K562 (cell line): ENCODE measurements around the gene MVP. TPM values are rescaled to one million over a fixed set of nuclear protein-coding genes. Genes with fewer than 3 reads are reported as not detected.
A peak's percentile ranks its signal among the peaks of the same experiment; 100 is the strongest.

ENCODE experiments used
- IRF2 ChIP-seq: sonication (generic); formaldehyde crosslinking; IDR thresholded peaks from 2 replicates; pipeline ENCODE4 v1.8.1; 2022; ENCODE audit warnings: mild to moderate bottlenecking, missing genetic modification reagents
- LARP7 ChIP-seq: fragments of 450-650 bp; IDR thresholded peaks from 2 replicates; pipeline ENCODE4 v1.6.1; 2016
- NCOA6 ChIP-seq: fragments of 450-650 bp; IDR thresholded peaks from 2 replicates; pipeline ENCODE4 v1.6.1; 2017; ENCODE audit warnings: mild to moderate bottlenecking
- NONO ChIP-seq, 2 experiments: fragments of 200-400 bp in 1 of 2; fragments of 450-650 bp in 1 of 2; formaldehyde crosslinking in 1 of 2; IDR thresholded peaks; 2 replicates each; pipeline ENCODE4 v1.6.1; 2017; ENCODE audit warnings: low read depth in 2 of 2, mild to moderate bottlenecking in 2 of 2, moderate library complexity in 2 of 2, low read length in 1 of 2
- RBM34 ChIP-seq: fragments of 200-400 bp; formaldehyde crosslinking; IDR thresholded peaks from 2 replicates; pipeline ENCODE4 v1.6.1; 2018; ENCODE audit warnings: low read length, borderline replicate concordance; ENCODE audit not compliant: insufficient read depth
- TOE1 ChIP-seq, 2 experiments: fragments of 450-650 bp in 1 of 2; sonication (generic) in 1 of 2; formaldehyde crosslinking in 1 of 2; IDR thresholded peaks; 2 replicates each; pipeline versions ENCODE4 v1.7.1 to v1.8.0; 2016 to 2022; ENCODE audit warnings: borderline replicate concordance in 2 of 2, mild to moderate bottlenecking in 2 of 2, antibody characterized with exemption in 1 of 2, inconsistent platforms in 1 of 2, low read depth in 1 of 2, missing genetic modification reagents in 1 of 2, moderate library complexity in 1 of 2
- ZBTB43 ChIP-seq: sonication (generic); formaldehyde crosslinking; IDR thresholded peaks from 2 replicates; pipeline ENCODE4 v1.8.0; 2023; ENCODE audit warnings: mild to moderate bottlenecking, missing genetic modification reagents
- ZNF121 ChIP-seq: sonication (generic); formaldehyde crosslinking; conservative IDR thresholded peaks from 2 replicates; pipeline ENCODE4 v1.8.0; 2022; ENCODE audit warnings: missing genetic modification reagents
- ZNF133 ChIP-seq: fragments of 250-450 bp; sonication (Bioruptor Pico); IDR thresholded peaks from 2 replicates; pipeline ENCODE4 v1.4.0; 2020; ENCODE audit warnings: mild to moderate bottlenecking
- ZNF41 ChIP-seq: fragments of 250-450 bp; sonication (Bioruptor Pico); conservative IDR thresholded peaks from 2 replicates; pipeline ENCODE4 v1.4.0; 2020; ENCODE audit warnings: mild to moderate bottlenecking
- ZSCAN32 ChIP-seq: fragments of 450-650 bp; formaldehyde crosslinking; IDR thresholded peaks from 2 replicates; pipeline ENCODE4 v1.4.0; 2020; ENCODE audit warnings: mild to moderate bottlenecking, moderate library complexity
- polyA plus RNA-seq, 8 experiments: library from polyadenylated mRNA; depleted of rRNA in 4 of 8; stranded (reverse) in 5 of 8; unstranded in 3 of 8; fragments of >200 nt; fragmentation: Nextera tagmentation in 2 of 8; fragmentation: Illumina TruSeq in 1 of 8; extraction: Ambion mirVana in 2 of 8; extraction: Trizol in 1 of 8; gene quantifications; 2 replicates each; pipeline versions ENCODE4 v1.2.1 to v1.2.3, GENCODE V29; 2011 to 2014; ENCODE audit warnings: inconsistent platforms in 1 of 8, missing spikeins in 1 of 8
- total RNA-seq, 7 experiments: library from RNA; depleted of rRNA in 6 of 7; stranded (reverse); fragments of >200 nt in 6 of 7; fragmentation: Illumina TruSeq in 2 of 7; extraction: Trizol in 2 of 7; gene quantifications; 2 replicates each; pipeline versions ENCODE4 v1.2.1 to v1.2.3, GENCODE V29; 2011 to 2021; ENCODE audit warnings: low replicate concordance in 1 of 7
- TF ChIP-seq, protein P1 (sequence below): fragments of 450-650 bp; IDR thresholded peaks from 2 replicates; pipeline ENCODE4 v1.6.1; 2016; ENCODE audit warnings: mild to moderate bottlenecking, moderate library complexity
- TF ChIP-seq, protein P2 (sequence below): sonication (generic); formaldehyde crosslinking; IDR thresholded peaks from 2 replicates; pipeline ENCODE4 v1.8.1; 2022; ENCODE audit warnings: missing genetic modification reagents

The MVP gene
- total and polyA plus RNA-seq, 9 of the 15 experiments (the other 6 are each of a cell fraction or from before 2014, with no cell fraction given): 0.39 to 1.9 (median 0.76) TPM; not detected in 2

DNA sequence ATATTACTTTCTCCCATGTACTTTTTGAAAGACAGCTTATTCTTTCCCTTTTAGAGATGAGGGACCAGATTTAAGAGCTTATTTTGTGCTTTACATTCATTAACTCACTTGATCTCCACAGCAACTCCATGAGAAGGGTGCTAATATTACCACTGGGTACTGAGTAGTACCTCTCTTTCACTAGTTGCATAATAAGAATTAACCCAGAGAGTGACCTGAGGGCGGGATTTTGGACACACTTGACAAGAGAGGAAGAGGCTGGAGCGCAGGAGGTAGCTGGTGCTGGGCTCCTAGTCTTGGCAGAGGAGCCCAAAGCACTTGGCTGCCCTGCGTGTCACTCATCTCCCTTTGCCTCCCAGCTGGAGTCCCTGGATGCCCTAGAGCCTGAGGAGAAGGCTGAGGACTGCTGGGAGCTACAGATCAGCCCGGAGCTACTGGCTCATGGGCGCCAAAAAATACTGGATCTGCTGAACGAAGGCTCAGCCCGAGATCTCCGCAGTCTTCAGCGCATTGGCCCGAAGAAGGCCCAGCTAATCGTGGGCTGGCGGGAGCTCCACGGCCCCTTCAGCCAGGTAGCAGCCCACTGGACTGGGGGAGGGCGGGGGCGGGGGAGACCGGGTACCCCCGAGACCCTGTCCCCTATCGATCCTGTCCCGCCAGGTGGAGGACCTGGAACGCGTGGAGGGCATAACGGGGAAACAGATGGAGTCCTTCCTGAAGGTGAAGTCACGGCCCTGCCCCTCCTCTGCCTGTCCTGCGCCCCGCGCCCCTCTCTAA lies 15.6 kb upstream of the MVP start (continued):
- no peak for TF ChIP-seq NONO (IDR thresholded peaks at IDR 0.05; ENCODE audit: low read depth in 2 of 2, low read length in 1 of 2)
- TF ChIP-seq IRF2 (CRISPR knock-in tag): no peak
- no peak for TF ChIP-seq ZNF41 (CRISPR knock-in tag)
- TF ChIP-seq ZSCAN32: no peak
- TF ChIP-seq TOE1 (IDR thresholded peaks at IDR 0.05; ENCODE audit: borderline replicate concordance): no peak
- TF ChIP-seq TOE1 (CRISPR knock-in tag; IDR thresholded peaks at IDR 0.05; ENCODE audit: borderline replicate concordance, low read depth): 0 out of 2 replicates have a peak, but pooled peaks have one; percentile 16
- no peak for TF ChIP-seq RBM34
- TF ChIP-seq ZNF133 (CRISPR knock-in tag): no peak
- TF ChIP-seq ZBTB43 (CRISPR knock-in tag): no peak
- TF ChIP-seq, protein P1, sequence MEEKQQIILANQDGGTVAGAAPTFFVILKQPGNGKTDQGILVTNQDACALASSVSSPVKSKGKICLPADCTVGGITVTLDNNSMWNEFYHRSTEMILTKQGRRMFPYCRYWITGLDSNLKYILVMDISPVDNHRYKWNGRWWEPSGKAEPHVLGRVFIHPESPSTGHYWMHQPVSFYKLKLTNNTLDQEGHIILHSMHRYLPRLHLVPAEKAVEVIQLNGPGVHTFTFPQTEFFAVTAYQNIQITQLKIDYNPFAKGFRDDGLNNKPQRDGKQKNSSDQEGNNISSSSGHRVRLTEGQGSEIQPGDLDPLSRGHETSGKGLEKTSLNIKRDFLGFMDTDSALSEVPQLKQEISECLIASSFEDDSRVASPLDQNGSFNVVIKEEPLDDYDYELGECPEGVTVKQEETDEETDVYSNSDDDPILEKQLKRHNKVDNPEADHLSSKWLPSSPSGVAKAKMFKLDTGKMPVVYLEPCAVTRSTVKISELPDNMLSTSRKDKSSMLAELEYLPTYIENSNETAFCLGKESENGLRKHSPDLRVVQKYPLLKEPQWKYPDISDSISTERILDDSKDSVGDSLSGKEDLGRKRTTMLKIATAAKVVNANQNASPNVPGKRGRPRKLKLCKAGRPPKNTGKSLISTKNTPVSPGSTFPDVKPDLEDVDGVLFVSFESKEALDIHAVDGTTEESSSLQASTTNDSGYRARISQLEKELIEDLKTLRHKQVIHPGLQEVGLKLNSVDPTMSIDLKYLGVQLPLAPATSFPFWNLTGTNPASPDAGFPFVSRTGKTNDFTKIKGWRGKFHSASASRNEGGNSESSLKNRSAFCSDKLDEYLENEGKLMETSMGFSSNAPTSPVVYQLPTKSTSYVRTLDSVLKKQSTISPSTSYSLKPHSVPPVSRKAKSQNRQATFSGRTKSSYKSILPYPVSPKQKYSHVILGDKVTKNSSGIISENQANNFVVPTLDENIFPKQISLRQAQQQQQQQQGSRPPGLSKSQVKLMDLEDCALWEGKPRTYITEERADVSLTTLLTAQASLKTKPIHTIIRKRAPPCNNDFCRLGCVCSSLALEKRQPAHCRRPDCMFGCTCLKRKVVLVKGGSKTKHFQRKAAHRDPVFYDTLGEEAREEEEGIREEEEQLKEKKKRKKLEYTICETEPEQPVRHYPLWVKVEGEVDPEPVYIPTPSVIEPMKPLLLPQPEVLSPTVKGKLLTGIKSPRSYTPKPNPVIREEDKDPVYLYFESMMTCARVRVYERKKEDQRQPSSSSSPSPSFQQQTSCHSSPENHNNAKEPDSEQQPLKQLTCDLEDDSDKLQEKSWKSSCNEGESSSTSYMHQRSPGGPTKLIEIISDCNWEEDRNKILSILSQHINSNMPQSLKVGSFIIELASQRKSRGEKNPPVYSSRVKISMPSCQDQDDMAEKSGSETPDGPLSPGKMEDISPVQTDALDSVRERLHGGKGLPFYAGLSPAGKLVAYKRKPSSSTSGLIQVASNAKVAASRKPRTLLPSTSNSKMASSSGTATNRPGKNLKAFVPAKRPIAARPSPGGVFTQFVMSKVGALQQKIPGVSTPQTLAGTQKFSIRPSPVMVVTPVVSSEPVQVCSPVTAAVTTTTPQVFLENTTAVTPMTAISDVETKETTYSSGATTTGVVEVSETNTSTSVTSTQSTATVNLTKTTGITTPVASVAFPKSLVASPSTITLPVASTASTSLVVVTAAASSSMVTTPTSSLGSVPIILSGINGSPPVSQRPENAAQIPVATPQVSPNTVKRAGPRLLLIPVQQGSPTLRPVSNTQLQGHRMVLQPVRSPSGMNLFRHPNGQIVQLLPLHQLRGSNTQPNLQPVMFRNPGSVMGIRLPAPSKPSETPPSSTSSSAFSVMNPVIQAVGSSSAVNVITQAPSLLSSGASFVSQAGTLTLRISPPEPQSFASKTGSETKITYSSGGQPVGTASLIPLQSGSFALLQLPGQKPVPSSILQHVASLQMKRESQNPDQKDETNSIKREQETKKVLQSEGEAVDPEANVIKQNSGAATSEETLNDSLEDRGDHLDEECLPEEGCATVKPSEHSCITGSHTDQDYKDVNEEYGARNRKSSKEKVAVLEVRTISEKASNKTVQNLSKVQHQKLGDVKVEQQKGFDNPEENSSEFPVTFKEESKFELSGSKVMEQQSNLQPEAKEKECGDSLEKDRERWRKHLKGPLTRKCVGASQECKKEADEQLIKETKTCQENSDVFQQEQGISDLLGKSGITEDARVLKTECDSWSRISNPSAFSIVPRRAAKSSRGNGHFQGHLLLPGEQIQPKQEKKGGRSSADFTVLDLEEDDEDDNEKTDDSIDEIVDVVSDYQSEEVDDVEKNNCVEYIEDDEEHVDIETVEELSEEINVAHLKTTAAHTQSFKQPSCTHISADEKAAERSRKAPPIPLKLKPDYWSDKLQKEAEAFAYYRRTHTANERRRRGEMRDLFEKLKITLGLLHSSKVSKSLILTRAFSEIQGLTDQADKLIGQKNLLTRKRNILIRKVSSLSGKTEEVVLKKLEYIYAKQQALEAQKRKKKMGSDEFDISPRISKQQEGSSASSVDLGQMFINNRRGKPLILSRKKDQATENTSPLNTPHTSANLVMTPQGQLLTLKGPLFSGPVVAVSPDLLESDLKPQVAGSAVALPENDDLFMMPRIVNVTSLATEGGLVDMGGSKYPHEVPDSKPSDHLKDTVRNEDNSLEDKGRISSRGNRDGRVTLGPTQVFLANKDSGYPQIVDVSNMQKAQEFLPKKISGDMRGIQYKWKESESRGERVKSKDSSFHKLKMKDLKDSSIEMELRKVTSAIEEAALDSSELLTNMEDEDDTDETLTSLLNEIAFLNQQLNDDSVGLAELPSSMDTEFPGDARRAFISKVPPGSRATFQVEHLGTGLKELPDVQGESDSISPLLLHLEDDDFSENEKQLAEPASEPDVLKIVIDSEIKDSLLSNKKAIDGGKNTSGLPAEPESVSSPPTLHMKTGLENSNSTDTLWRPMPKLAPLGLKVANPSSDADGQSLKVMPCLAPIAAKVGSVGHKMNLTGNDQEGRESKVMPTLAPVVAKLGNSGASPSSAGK: no peak
- no peak for TF ChIP-seq NCOA6
- TF ChIP-seq ZNF121: no peak
- TF ChIP-seq, protein P2, sequence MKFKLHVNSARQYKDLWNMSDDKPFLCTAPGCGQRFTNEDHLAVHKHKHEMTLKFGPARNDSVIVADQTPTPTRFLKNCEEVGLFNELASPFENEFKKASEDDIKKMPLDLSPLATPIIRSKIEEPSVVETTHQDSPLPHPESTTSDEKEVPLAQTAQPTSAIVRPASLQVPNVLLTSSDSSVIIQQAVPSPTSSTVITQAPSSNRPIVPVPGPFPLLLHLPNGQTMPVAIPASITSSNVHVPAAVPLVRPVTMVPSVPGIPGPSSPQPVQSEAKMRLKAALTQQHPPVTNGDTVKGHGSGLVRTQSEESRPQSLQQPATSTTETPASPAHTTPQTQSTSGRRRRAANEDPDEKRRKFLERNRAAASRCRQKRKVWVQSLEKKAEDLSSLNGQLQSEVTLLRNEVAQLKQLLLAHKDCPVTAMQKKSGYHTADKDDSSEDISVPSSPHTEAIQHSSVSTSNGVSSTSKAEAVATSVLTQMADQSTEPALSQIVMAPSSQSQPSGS (CRISPR knock-in tag): no peak
- no peak for TF ChIP-seq LARP7
